H9 (cell line): Measurements from ENCODE around the gene ASPG. TPM values are rescaled to one million over a fixed set of nuclear protein-coding genes. Genes with fewer than 3 reads are reported as not detected.

ENCODE experiments used
- DNase-seq: peaks from one replicate; pipeline ENCODE4 v3.0.0-alpha.2; 2017
- H2AFZ ChIP-seq: one replicate; pipeline ENCODE4 v1.6.1; 2013; ENCODE audit warnings: mild to moderate bottlenecking, low read length, control low read depth, moderate library complexity
- H2AK5ac ChIP-seq: 2 replicates; pipeline ENCODE4 v1.6.1; 2013; ENCODE audit warnings: low read length, control low read depth, mixed read lengths; ENCODE audit not compliant: insufficient read length
- H2BK120ac ChIP-seq: one replicate; pipeline ENCODE4 v1.6.1; 2013; ENCODE audit warnings: low read depth, mild to moderate bottlenecking, low read length, control low read depth, inconsistent platforms; ENCODE audit not compliant: poor library complexity, severe bottlenecking
- H2BK12ac ChIP-seq: 2 replicates; pipeline ENCODE4 v1.6.1; 2013; ENCODE audit warnings: low read length, control low read depth, mixed read lengths, low read depth; ENCODE audit not compliant: insufficient read length
- H2BK15ac ChIP-seq: 2 replicates; pipeline ENCODE4 v1.6.1; 2013; ENCODE audit warnings: low read depth, low read length, control low read depth
- H2BK20ac ChIP-seq: one replicate; pipeline ENCODE4 v1.6.1; 2013; ENCODE audit warnings: low read depth, mild to moderate bottlenecking, low read length, control low read depth, inconsistent platforms; ENCODE audit not compliant: poor library complexity, severe bottlenecking
- H2BK5ac ChIP-seq: 2 replicates; pipeline ENCODE4 v1.6.1; 2013; ENCODE audit warnings: low read length, control low read depth, mixed read lengths; ENCODE audit not compliant: insufficient read length
- H3K14ac ChIP-seq: 2 replicates; pipeline ENCODE4 v1.6.1; 2013; ENCODE audit warnings: low read length, control low read depth; ENCODE audit not compliant: insufficient read depth
- H3K18ac ChIP-seq: 2 replicates; pipeline ENCODE4 v1.6.1; 2013; ENCODE audit warnings: low read depth, mild to moderate bottlenecking, mixed read lengths, low read length, control low read depth; ENCODE audit not compliant: insufficient read length
- H3K23ac ChIP-seq: 2 replicates; pipeline ENCODE4 v1.6.1; 2013; ENCODE audit warnings: low read length, control low read depth, mixed read lengths, low read depth; ENCODE audit not compliant: insufficient read length
- H3K23me2 ChIP-seq: 2 replicates; pipeline ENCODE4 v1.6.1; 2013; ENCODE audit warnings: low read depth, mild to moderate bottlenecking, mixed read lengths, low read length, control low read depth; ENCODE audit not compliant: insufficient read length, poor library complexity, severe bottlenecking
- H3K27ac ChIP-seq: 2 replicates; pipeline ENCODE4 v1.5.1; 2013; ENCODE audit warnings: low read length, control low read depth, mixed read lengths, low read depth; ENCODE audit not compliant: insufficient read length
- H3K27me3 ChIP-seq: 2 replicates; pipeline ENCODE4 v1.6.1; 2013; ENCODE audit warnings: low read length, control low read depth, inconsistent platforms; ENCODE audit not compliant: insufficient read depth
- H3K4ac ChIP-seq: 2 replicates; pipeline ENCODE4 v1.6.1; 2013; ENCODE audit warnings: low read depth, mild to moderate bottlenecking, control low read depth, inconsistent platforms, low read length, moderate library complexity
- H3K4me1 ChIP-seq: 2 replicates; pipeline ENCODE4 v1.6.1; 2013; ENCODE audit warnings: low read length, control low read depth, inconsistent platforms; ENCODE audit not compliant: insufficient read depth
- H3K4me2 ChIP-seq: 2 replicates; pipeline ENCODE4 v1.6.1; 2013; ENCODE audit warnings: low read length, control low read depth, mixed read lengths; ENCODE audit not compliant: insufficient read length, insufficient read depth
- H3K56ac ChIP-seq: 2 replicates; pipeline ENCODE4 v1.6.1; 2013; ENCODE audit warnings: low read depth, mild to moderate bottlenecking, mixed read lengths, low read length, control low read depth; ENCODE audit not compliant: insufficient read length
- H3K79me1 ChIP-seq: 2 replicates; pipeline ENCODE4 v1.6.1; 2013; ENCODE audit warnings: low read depth, mild to moderate bottlenecking, moderate library complexity, low read length, control low read depth, inconsistent platforms; ENCODE audit not compliant: insufficient read depth, poor library complexity, severe bottlenecking
- H3K79me2 ChIP-seq: 2 replicates; pipeline ENCODE4 v1.6.1; 2013; ENCODE audit warnings: low read length, control low read depth, inconsistent platforms; ENCODE audit not compliant: insufficient read depth
- H3K9ac ChIP-seq: 2 replicates; pipeline ENCODE4 v1.6.1; 2013; ENCODE audit warnings: low read length, control low read depth, mixed read lengths; ENCODE audit not compliant: insufficient read length; ENCODE audit errors: extremely low read depth
- H3K9me3 ChIP-seq: one replicate; pipeline ENCODE4 v1.6.1; 2013; ENCODE audit warnings: low read depth, low read length, inconsistent platforms; ENCODE audit not compliant: control insufficient read depth
- H3T11ph ChIP-seq: one replicate; pipeline ENCODE4 v1.6.1; 2013; ENCODE audit warnings: mild to moderate bottlenecking, low read length, control low read depth, inconsistent platforms
- H4K20me1 ChIP-seq: one replicate; pipeline ENCODE4 v1.6.1; 2013; ENCODE audit not compliant: control insufficient read depth, insufficient read length, insufficient read depth
- H4K5ac ChIP-seq: 2 replicates; pipeline ENCODE4 v1.6.1; 2013; ENCODE audit warnings: low read depth, mild to moderate bottlenecking, mixed read lengths, low read length, control low read depth; ENCODE audit not compliant: insufficient read length
- H4K8ac ChIP-seq: replicated peaks from 2 replicates; pipeline ENCODE4 v1.6.1; 2013; ENCODE audit warnings: low read length, control low read depth, mixed read lengths, low read depth; ENCODE audit not compliant: insufficient read length
- H4K91ac ChIP-seq: 2 replicates; pipeline ENCODE4 v1.6.1; 2013; ENCODE audit warnings: low read depth, mild to moderate bottlenecking, moderate library complexity, mixed read lengths, low read length, control low read depth; ENCODE audit not compliant: insufficient read length
- H3K27ac Mint-ChIP-seq, 3 experiments: 2 replicates in 2 of 3; 3 replicates in 1 of 3; pipeline ENCODE4 v1.8.0; 2020 to 2021; ENCODE audit warnings: mixed read lengths in 3 of 3, mild to moderate bottlenecking in 1 of 3, moderate library complexity in 1 of 3
- H3K27me3 Mint-ChIP-seq: 2 replicates; pipeline ENCODE4 v1.8.0; 2021; ENCODE audit warnings: low read depth, mild to moderate bottlenecking, moderate library complexity, mixed read lengths
- H3K36me3 Mint-ChIP-seq, 3 experiments: 2 replicates in 2 of 3; 3 replicates in 1 of 3; pipeline ENCODE4 v1.8.0; 2020 to 2021; ENCODE audit warnings: low read depth in 3 of 3, mixed read lengths in 3 of 3; ENCODE audit not compliant: insufficient read depth in 1 of 3
- H3K4me1 Mint-ChIP-seq, 2 experiments: 2 replicates each; pipeline ENCODE4 v1.8.0; 2020; ENCODE audit warnings: mixed read lengths in 2 of 2
- H3K4me3 Mint-ChIP-seq, 2 experiments: 2 replicates in 1 of 2; 3 replicates in 1 of 2; pipeline ENCODE4 v1.8.0; 2020 to 2021; ENCODE audit warnings: mild to moderate bottlenecking in 2 of 2, mixed read lengths in 2 of 2, moderate library complexity in 1 of 2
- H3K9me3 Mint-ChIP-seq, 2 experiments: 2 replicates in 1 of 2; 3 replicates in 1 of 2; pipeline ENCODE4 v1.8.0; 2020; ENCODE audit warnings: mild to moderate bottlenecking in 2 of 2, mixed read lengths in 2 of 2, moderate library complexity in 1 of 2
- CTCF ChIP-seq: fragments of 200-600 bp; sonication (generic); conservative IDR thresholded peaks from 3 replicates; pipeline ENCODE4 v1.8.0; 2021; ENCODE audit warnings: antibody characterized with exemption, mild to moderate bottlenecking
- WGBS: extraction: QIAGEN DNeasy Blood & Tissue Kit; methylation state at CpG from one replicate; pipeline ENCODE4 v1.1.7; 2013; ENCODE audit warnings: missing lambda C conversion rate, low lambda C conversion rate, mixed read lengths; ENCODE audit not compliant: insufficient read length; ENCODE audit errors: extremely low coverage; 5-methylcytosine and 5-hydroxymethylcytosine counted together
- total RNA-seq: library from RNA; stranded (reverse); gene quantifications from 2 replicates; pipeline ENCODE4 v1.2.1, GENCODE V29; 2021

The ASPG gene
- total RNA-seq, 1 experiment from 2014 or later, result 0.33 TPM

GRCh38 chr14:104130974-104131651 is 45.6 kb downstream of the ASPG start:
- DNase-seq, result peak; percentile 65
- H3K23me2 ChIP-seq, result peaks cover 7% of the 10 kb centered on the region
- H3K4me2 ChIP-seq, result no peak overlapping the region
- H3K27ac Mint-ChIP-seq, result no peak overlapping the region
- H3K9ac ChIP-seq, result no peak overlapping the region
- no peak overlapping the region for H2AFZ ChIP-seq
- no peak overlapping the region for H2BK15ac ChIP-seq
- H3K4me1 Mint-ChIP-seq, result peaks cover 6 to 12% of the 10 kb centered on the region in 2 experiments
- H2BK5ac ChIP-seq, result no peak overlapping the region
- H4K20me1 ChIP-seq, result no peaks in the 10 kb centered on the region
- H3K9me3 ChIP-seq, result no peaks in the 10 kb centered on the region
- H3K9me3 Mint-ChIP-seq, result peaks cover 29 to 30% of the 10 kb centered on the region in 2 experiments
- H3K23ac ChIP-seq, result no peak overlapping the region
- H2AK5ac ChIP-seq, result no peak overlapping the region
- no peak overlapping the region for H4K8ac ChIP-seq
- H3K4ac ChIP-seq, result no peak overlapping the region
- H4K5ac ChIP-seq, result no peak overlapping the region
- H3K27ac ChIP-seq, result no peak overlapping the region
- H3K79me2 ChIP-seq, result no peaks in the 10 kb centered on the region
- H2BK20ac ChIP-seq, result no peak overlapping the region
- no peak overlapping the region for H2BK12ac ChIP-seq
- H3K56ac ChIP-seq, result no peak overlapping the region
- H3K79me1 ChIP-seq, result no peaks in the 10 kb centered on the region
- H3K4me3 Mint-ChIP-seq, result no peak overlapping the region; a peak in 1 of 5 replicates
- WGBS, result no CpG with 5 or more reads among the region's 11 CpGs
- H2BK120ac ChIP-seq, result no peak overlapping the region
- H3K4me1 ChIP-seq, result no peaks in the 10 kb centered on the region
- H3T11ph ChIP-seq, result no peak overlapping the region
- H3K36me3 Mint-ChIP-seq, result peaks cover 5 to 11% (median 7%) of the 10 kb centered on the region in 3 experiments; a peak in 5 of 7 replicates
- no peak overlapping the region for H3K14ac ChIP-seq
- TF ChIP-seq CTCF, result peak; percentile 88
- no peak overlapping the region for H4K91ac ChIP-seq
- H3K27me3 Mint-ChIP-seq, result peaks cover 64% of the 10 kb centered on the region
- peaks cover 8% of the 10 kb centered on the region; the same call in 1 of the 2 replicates for H3K27me3 ChIP-seq
- H3K18ac ChIP-seq, result no peak overlapping the region
